Skin of body (tissue), 2 donors: Measurements from ENCODE around the gene CEP250. TPM values are rescaled to one million over a fixed set of nuclear protein-coding genes. Genes with fewer than 3 reads are reported as not detected.
A peak's percentile ranks its signal among the peaks of the same experiment; 100 is the strongest.
"Not testable (repeated sequence)": the region's sequence is repeated elsewhere in the genome, so short reads cannot be mapped to it uniquely, and the experiment has no call there.

Experiments used
- DNase-seq: peaks from one replicate; lab custom pipeline; 2025; lab: John Stamatoyannopoulos, UW
- total RNA-seq: library from RNA; depleted of rRNA; stranded (reverse); fragments of >200 nt; gene quantifications from one replicate; pipeline ENCODE4 v1.2.3, GENCODE V29; 2014

The CEP250 gene
- total RNA-seq, 1 donor from 2014 or later = 23.1 TPM

DNA sequence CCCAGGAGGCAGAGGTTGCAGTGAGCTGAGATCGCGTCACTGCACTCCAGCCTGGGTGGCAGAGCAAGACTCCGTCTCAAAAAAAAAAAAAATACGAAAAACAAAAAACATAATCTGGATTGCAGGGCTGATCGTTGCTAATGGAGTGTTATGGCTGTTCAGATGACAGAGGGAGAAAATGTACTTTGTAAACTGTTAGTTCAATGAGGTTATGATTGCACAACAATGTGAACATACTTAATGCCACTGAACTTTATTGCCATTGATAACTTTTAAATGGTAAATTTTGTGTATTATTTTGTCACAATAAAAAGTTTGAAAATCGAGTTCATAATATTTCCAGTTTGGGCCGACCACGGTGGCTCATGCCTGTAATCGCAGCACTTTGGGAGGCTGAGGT lies 63.6 kb downstream of the CEP250 start:
- DNase-seq = no peak

DNA sequence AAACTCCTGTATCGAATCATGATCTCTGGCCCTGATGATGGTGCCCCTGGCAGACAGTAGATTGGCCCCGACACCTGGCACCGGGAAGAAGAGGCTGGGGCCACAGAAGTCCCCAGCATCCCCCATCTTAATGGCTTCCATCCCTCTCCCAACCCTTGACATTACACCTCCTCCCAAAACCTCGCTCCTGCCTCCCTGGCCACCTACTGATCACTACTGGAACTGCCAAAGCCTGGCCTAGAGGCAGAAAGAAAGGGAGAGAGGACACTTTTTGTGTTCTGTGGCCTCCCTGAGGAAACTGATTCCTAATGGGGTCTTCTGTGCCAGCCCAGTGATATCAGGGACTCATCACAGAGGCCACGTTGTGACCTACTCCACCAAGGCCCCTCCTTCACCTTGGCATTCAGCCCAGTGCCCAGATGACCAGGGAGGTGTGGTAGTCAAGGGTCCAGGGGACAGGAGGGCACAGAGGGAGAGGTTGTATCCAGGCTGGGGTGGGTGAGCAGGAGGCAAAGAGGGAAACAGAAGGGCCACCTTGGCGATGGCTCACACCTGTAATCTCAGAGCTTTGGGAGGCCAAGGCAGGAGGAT lies 68.0 kb downstream of the CEP250 start:
- no peak for DNase-seq

DNA sequence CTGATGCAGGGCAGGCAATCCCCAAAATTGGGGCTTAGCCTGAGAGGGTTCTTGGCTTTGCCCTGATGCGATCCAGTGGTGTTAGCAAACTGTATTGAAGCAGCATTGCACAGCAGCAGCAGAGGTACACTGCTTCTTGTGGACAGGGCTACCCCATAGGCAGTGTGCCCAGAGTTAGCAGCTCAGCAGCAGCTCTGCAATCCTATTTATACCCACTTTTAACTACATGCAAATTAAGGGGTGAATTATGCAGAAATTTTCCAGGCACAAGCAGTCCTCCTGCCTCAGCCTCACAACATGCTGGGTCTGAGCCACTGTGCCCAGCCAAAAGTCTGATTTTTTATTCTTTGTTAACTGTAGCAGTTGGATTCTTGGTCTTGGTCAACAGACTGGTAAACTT lies 70.2 kb downstream of the CEP250 start:
- DNase-seq = no peak

DNA sequence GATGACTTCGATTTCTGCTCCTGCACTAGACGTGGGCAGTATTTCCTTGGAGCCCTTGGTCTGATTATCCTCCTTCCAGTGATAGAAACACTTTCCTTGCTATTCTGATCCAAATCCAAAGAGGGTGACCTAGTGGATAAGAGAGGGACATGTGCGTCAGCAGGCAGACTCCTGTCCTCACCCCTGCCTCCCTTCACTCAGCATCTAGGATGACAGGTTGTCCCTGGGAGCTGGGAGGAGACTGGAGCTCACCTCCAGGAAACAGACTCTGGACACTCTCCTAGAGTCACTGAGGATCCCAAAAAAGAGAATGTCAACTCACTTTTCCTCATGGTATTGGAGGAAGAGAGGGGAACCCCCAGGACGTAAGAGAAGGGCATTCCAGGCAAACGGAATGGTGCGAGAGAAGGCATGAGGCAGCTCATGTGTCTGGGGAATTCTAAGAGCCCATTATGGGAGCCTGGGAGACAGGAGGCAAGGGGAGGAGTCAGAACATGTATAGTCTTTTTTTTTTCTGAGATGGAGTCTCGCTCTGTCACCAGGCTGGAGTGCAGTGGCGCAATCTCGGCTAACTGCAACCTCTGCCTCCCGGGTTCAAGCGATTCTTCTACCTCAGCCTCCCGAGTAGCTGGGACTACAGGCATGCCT lies 71.8 kb downstream of the CEP250 start:
- no peak for DNase-seq

DNA sequence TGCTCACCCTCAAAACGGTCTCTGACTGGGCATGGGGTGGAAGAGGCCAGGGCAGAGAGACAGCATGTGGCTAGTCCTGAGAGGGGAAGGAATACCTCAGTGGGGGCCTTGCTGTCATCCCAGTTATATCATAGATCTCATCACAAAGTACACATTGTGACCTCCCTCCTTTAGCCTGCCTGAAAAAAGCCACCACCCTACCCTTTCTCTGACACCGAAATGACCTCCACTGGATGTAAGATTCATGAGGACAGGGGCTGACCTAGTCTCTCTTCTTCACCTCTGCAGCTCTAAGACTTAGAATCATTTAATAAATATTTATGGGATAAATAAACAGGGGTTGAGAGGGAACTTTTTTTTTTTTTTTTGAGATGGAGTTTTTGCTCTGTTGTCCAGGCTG lies 74.2 kb downstream of the CEP250 start, which contains the start of gene C20orf173:
TSS of gene C20orf173 (minus strand) at position 101 of the 400 bp plus-strand sequence. CDS start 279 bp downstream, outside the sequence.
- no peak for DNase-seq

DNA sequence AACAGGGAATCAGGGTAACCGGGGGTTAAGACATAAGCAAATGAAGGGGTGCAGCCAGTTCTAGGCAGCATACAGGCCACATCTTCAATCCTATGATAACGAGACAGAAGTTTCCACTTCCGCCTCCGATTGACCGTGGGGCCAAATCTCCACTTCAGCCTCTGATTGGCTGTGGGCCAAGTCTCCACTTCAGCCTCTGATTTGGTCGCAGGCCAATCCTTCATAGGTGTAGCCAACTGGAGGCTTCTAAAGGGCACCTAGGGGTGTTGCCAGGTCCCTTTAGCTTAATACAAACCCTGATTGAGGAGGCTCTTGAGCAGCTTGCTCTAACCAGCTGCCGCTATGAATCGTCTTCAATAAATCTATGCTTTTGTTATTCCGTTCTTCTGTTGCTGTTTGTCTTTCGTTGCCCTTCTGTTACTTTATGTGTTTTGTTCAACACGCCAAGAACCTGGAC lies 84.4 kb downstream of the CEP250 start:
- no peak for DNase-seq

DNA sequence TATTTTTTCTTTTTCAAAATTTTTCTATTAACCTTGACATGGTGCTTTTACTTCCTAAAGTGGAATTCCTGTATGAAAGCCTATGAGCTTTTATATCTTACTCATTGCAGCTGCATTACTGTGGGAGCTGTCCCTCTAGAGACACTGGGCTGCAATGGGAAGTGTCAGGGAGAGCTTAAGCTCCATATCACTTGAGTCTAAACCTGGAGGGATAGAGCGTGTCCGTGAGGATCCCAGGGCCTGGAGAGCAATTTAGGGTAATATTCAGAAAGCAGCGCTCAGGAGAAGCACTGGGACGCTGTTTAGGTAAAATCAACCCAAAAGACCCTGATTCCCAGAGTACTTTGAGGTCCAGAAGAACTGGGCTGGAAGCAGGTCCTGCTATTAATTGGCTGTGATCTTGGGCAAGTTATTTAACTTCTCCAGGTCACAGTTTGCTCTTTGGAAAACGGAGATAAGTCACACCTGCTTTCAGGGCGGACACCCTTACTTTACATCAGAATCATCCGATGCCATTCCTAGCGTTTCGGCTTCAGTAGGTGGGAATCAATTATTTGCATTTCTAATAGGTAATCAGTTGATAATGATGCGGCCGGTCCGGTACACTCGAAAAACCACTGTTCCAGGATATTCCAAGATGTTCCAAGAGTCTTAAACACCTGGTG lies 85.9 kb downstream of the CEP250 start:
- DNase-seq = no peak

DNA sequence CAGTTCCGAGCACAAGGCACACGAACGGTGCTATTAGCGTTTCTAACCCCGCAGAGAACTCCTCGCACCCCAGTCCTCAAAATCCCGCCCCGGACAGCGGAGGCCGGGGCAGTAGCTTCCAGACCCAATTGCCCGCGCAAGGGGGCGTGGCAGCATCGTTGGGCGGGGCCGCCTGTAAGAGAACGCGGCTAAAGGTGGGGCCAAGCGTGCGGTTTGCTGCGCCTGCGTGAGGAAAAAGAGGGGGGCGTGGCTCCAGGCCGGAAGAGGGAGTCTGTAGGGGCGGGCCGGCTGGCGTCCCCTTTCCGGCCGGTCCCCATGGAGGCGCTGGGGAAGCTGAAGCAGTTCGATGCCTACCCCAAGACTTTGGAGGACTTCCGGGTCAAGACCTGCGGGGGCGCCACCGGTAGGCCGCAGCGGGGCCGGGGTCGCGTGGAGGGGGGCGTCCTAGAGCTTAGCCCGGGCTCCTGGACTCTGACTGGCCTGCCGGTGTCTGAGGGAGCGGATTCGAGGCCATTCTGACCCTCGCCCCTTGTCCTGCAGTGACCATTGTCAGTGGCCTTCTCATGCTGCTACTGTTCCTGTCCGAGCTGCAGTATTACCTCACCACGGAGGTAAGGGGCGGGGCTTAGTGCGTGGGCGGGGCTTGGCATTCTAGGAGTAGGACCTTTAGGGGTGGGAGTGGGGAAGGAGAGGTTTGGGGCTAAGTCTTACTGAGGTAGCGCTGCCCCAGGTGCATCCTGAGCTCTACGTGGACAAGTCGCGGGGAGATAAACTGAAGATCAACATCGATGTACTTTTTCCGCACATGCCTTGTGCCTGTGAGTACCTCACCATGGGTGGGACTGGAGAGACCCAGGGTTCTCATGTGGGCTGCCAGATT lies 86.6 kb downstream of the CEP250 start, which contains the start of gene ERGIC3:
TSS of gene ERGIC3 (plus strand) at position 296 of the 880 bp plus-strand sequence. CDS start at position 316, 20 bp downstream.
- DNase-seq = peak; percentile 85

DNA sequence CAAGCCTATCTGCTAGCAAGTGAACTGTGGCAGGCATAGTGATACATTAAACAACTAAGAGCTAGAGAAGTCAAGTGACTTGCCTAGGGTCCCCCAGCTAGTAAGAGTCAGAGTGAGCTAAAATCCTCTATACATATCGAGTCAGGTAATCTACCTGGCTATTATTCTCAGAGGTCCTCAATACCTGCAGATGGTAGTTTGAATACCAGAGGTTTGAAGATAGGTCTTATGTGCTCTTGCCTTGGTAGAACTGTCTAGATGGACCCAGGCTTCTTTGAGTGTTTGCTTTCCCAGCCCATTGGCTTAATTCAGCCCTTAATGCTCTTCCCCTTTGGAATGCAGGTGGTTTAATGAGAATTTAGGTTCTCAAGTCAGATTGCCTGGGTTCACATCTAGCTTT lies 87.6 kb downstream of the CEP250 start:
- DNase-seq = no peak

DNA sequence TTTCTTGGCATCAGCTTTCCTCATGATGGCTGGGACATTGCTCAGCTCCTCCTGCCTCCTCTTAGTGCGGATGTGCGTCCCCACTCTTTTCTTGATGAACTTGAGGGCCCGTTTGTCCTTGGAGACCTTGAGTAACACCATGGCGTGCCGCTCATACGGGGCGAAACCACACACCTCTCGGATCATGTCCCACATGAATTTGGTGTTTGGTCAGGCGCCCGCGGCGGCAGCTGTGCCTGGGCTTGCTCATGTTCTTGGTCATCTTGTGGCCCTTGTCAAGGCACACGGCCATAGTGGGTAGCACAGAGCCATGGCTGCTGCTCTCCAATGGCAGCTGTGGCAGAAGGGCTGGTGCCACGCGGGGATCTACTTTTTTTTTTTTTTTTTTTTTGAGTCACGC lies 89.0 kb downstream of the CEP250 start:
- DNase-seq = no peak

DNA sequence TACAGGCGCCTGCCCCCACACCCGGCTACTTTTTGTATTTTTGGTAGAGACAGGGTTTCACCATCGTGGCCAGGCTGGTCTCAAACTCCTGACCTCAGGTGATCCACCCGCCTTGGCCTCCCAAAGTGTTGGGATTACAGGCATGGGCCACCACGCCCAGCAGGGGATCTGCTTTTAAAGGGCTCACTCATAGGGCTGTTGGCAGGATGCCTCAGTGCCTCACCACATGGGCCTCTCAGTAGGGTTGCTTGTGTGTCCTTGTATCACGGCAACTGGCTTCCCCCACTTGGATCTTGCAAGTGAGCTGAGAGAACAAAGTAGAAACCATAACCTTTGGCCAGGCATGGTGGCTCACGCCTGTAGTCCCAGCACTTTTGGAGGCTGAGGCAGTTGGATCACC lies 89.5 kb downstream of the CEP250 start:
- DNase-seq = not testable (repeated sequence)

DNA sequence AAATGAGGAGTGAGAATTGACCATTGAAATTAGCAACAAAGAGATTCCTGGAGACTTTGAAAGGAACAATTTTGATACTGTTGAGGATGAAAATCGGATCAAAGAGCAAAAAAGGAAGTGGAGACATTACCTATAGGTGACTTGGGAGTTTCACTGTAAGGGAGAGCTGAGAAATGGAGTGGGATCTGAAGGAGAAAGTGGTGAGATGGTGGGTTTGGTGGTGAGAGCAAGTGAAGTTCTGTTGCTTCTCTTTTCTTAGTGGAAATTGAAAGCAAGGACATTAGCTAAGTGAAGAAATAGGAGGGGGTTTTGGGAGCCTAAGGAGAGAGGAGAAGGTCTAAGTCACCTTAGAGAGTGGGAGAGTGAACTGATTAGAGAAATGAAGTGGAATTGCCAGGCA lies 90.7 kb downstream of the CEP250 start:
- DNase-seq = no peak

DNA sequence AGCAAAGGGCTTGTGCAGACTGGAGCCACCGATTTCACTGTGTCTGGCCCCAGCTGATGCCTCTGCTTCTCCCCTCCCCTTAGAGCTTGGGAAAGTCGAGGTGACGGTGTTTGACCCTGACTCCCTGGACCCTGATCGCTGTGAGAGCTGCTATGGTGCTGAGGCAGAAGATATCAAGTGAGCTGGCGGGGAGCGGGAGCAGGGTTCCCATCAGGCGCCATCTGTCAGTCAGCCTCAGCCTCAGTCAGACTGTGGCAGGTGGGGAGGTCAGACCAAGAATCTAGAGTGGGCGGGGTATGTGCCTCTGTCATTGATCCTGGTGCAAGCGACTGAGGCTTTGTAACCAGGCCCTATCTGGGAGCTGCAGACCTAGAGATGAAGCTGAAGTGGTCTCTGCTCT lies 91.9 kb downstream of the CEP250 start:
- DNase-seq = no peak

DNA sequence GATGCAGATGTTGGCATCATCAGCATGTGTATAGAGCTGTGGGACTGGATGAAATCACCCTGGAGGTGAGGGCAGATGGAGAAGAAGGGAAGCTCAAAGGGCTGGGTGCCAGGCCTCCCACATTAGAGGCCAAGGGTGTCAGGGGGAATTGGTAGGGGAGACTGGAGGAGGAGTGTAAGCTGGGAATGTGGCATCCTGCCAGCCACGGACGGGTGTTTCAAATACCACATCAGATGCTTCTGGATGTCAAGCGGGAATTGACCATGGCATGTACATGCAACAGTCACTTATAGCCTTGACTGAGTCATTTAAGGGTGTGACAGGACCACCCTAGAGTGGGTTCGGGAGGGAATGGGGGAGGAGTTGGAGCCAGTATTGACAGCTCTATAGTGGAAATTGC lies 96.1 kb downstream of the CEP250 start:
- no peak for DNase-seq

DNA sequence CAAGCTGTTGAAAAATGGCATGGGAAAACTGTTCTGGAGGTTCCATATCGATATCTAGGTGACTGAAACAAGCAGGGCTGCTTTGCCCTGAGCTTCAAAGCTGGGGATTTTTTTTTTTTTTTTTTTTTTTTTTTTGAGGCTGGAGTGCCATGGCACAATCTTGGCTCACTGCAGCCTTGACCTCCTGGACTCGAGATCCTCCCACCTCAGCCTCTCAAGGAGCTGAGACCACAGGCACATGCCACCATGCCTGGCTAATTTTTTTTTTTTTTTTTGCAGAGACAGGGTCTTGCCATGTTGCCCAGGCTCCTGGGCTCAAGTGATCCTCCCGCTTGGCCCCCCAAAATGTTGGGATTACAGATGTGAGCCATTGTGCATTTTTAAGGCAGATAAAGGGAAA lies 97.5 kb downstream of the CEP250 start:
- no peak for DNase-seq

DNA sequence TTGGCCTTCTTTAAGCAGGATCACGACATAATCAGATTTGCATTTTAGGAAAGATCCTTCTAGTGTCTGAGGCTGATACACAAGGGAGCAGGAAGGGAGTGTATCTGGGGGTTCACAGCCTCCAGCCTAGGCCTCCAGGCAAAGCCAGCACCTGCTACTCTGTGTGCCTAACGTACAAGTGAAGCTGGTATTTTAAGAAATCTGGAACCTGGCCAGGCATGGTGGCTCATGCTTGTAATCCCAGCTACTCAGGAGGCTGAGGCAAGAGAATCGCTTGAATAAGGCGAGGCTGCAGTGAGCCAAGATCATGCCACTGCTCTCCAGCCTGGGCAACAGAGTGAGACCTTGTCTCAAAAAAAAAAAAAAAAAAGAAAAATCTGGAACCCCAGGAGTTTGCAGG lies 100.1 kb downstream of the CEP250 start:
- DNase-seq = not testable (repeated sequence)

DNA sequence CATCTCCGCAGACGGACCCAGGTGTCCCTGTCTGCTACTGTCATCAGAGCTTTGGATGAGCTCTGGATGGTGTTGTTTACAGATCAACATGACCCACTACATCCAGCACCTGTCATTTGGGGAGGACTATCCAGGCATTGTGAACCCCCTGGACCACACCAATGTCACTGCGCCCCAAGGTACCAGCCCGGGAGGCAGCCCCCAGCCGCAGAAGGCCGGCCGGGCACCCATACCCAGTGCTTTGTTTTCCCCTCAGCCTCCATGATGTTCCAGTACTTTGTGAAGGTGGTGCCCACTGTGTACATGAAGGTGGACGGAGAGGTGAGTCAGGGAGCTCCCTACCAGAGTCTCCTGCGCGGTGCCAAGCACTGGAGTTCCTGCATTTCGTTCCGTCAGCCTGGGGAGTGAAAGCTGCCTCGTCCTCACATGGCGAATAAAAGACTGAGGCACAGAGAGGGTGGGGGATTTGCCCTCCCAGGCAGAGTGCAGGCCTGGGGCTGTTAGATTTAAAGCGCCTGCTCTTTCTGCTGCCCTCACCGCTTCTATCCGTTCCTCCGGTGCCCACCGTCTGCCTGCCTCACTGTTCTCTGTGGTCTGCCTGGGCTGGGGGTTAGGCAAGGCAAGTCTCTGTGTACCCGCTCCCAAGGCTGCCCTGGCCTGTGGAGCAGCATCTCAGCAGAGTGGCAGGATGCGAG lies 100.7 kb downstream of the CEP250 start:
- no peak for DNase-seq

DNA sequence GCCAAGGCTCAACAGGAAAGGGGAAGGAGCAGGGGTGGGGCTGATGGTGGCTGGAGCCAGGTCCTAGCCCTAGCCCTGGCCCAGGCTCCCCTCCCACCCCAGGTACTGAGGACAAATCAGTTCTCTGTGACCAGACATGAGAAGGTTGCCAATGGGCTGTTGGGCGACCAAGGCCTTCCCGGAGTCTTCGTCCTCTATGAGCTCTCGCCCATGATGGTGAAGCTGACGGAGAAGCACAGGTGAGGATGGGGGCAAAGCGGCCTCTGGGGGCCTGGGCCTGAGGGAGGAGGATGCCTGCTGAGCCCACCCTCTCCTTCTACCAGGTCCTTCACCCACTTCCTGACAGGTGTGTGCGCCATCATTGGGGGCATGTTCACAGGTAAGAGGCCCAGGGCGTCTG lies 101.5 kb downstream of the CEP250 start:
- DNase-seq = no peak

DNA sequence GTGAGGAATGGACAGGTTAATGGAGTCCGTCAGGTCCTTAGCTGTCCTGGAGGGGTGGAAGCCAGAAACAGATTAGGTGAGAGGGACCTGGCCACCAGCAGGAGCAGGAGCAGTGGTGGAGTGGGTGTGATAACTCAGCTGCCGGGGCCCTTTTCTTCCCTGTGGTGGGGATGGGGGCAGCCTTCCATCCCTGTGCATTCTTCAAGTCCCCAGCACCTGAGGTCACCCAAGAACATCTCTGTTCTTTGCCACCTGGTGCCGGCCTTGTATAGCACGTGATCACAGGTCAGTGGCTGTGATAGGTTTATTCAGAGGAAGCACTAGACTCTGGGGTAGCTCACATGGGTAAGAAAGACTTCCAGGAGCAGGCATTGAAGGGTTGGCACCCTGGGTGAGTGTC lies 103.1 kb downstream of the CEP250 start:
- DNase-seq = no peak

DNA sequence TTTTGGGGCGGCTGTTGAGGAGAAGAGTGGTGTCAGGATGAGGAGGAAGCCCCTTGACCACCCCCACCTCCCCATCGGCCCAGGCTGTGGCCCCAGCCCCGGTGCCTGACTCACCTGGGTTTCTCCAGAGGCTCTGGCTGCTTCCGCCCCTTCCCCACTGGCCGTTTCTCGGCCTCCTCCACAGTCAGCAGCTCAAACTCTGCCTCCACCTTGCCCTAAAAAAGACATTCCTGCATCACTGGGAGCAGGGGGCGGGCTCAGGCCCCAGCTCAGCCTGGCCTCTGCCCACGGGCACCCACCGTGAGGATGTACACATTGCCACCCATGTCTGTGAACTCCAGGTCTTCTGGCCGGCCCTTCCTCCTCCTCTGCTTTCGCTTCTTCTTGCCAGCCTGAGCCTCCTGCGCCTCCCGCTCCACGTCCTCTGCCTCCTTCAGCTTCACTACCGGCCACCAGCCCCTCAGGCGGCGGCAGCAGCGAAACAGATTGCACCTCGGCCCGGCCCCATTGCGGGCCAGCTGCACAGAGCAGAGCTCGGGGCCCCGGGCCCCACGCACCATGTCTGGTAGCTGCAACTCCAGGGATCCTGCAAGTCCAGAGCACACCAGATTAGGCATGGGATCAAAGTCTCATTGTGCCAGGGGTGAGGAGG lies 103.8 kb downstream of the CEP250 start:
- DNase-seq = no peak
